ENCODE results near the gene GPX5.
A peak's percentile ranks its signal among the peaks of the same experiment; 100 is the strongest.

The GPX5 gene

DNA sequence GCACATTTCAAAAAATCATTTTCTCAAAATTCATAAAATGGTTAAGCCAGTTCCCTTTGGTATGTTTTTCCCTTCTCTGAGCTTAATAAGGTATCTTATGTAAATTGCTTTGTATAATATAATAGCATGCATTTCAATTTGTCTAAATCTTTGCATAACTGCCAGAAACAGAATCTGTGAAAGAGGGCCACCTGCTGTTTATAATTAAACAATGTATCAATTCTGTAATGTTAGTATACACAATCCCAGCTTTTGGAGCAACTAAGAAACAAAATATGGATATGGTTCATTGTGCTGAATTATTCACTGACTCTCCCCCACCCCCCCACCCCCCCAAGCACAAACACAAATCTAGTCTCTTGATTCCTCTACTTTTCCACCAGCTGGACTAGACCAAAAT lies 54.8 kb downstream of the GPX5 start:
- FAIRE-seq (no peak), DNase-seq (ENCODE audit: insufficient read length, low spot score) (no peak)

DNA sequence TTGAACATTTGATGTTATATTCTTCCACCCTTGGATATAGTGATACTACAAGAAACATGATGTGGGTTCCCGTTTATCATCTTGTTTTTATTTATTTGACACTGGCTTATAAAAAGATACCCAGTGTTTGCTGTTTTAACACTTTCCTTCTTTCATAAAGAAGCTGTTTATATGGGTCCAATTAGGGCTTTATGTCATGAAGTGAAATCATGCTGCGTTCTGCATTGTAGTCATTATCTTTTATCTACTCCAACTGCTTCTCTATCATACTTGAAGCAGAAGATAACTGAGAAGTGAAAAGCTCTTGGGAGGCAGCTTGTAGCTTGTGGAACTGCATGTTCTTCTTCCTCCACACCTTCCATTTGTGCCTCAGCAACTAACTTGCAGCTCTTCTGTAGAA lies 57.8 kb downstream of the GPX5 start:
- DNase-seq (ENCODE audit: insufficient read length, low spot score) (no peak), FAIRE-seq (no peak)
- TF ChIP-seq, protein P1, sequence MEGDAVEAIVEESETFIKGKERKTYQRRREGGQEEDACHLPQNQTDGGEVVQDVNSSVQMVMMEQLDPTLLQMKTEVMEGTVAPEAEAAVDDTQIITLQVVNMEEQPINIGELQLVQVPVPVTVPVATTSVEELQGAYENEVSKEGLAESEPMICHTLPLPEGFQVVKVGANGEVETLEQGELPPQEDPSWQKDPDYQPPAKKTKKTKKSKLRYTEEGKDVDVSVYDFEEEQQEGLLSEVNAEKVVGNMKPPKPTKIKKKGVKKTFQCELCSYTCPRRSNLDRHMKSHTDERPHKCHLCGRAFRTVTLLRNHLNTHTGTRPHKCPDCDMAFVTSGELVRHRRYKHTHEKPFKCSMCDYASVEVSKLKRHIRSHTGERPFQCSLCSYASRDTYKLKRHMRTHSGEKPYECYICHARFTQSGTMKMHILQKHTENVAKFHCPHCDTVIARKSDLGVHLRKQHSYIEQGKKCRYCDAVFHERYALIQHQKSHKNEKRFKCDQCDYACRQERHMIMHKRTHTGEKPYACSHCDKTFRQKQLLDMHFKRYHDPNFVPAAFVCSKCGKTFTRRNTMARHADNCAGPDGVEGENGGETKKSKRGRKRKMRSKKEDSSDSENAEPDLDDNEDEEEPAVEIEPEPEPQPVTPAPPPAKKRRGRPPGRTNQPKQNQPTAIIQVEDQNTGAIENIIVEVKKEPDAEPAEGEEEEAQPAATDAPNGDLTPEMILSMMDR (IDR thresholded peaks at IDR 0.05; ENCODE audit: insufficient read depth, missing control alignments): no peak

More for the DNA sequence above, 54.8 kb downstream of the GPX5 start:
- TF ChIP-seq, protein P1 (IDR thresholded peaks at IDR 0.05; ENCODE audit: insufficient read depth, missing control alignments): peak; percentile 49

Data from D721Med (cell line).